K562 (cell line): ENCODE data around the gene FAM83G. TPM values are rescaled to one million over a fixed set of nuclear protein-coding genes. Genes with fewer than 3 reads are reported as not detected.

Experiments
- ATAC-seq: fragments of 200-7000 bp; cut with Tn5 transposase; 3 replicates; pipeline ENCODE4 v1.9.1; 2020; ENCODE audit warnings: moderate library complexity
- BruUV-seq: library from RNA; stranded (reverse); fragments of 400-500 nt; replicated peaks from 2 replicates; lab custom pipeline; 2021; lab: Mats Ljungman, UMichigan
- CTCF ChIA-PET: fragments of 300-600 bp; formaldehyde crosslinking; extraction: SDS; loops from one replicate; lab custom pipeline; 2021; ENCODE audit warnings: low intra/inter-chr PET ratio; lab: Yijun Ruan, JAX
- POLR2A ChIA-PET: fragments of 300-600, 350-650 bp; sonication (Branson Sonifier 250); formaldehyde crosslinking; extraction: SDS; loops from one replicate; lab custom pipeline; 2021; ENCODE audit warnings: antibody characterized with exemption, inconsistent platforms; lab: Yijun Ruan, JAX
- DNase-seq, 4 experiments: peaks; one replicate each; pipeline versions ENCODE4 v3.0.0 to v3.0.0-alpha.2; 2011 to 2018; ENCODE audit warnings: low spot score in 3 of 4, mixed read lengths in 3 of 4; ENCODE audit errors: extremely low read depth in 1 of 4
- FAIRE-seq: peaks from 2 replicates; lab custom pipeline; 2011; peaks lifted over from hg19 to GRCh38; lab: Jason Lieb, UNC
- H2AFZ ChIP-seq: 2 replicates; pipeline ENCODE4 v1.6.0; 2011; ENCODE audit warnings: low read depth, low read length, control low read depth, inconsistent platforms
- H3K27ac ChIP-seq: fragments of 200-600 bp; 3 replicates; pipeline ENCODE4 v1.8.0; 2011; ENCODE audit warnings: low read depth, mild to moderate bottlenecking, control low read depth, inconsistent platforms, low read length, moderate library complexity, mixed read lengths; ENCODE audit errors: extremely low read depth
- H3K27me3 ChIP-seq, 2 experiments: fragments of 300-600 bp in 1 of 2; 2 replicates in 1 of 2; 3 replicates in 1 of 2; pipeline versions ENCODE4 v1.6.0 to v1.8.0; 2011; ENCODE audit warnings: inconsistent platforms in 2 of 2, low read length in 2 of 2, mild to moderate bottlenecking in 1 of 2, mixed read lengths in 1 of 2, moderate library complexity in 1 of 2; ENCODE audit not compliant: control insufficient read depth in 2 of 2, insufficient read depth in 2 of 2
- H3K36me3 ChIP-seq: fragments of 300-600 bp; 3 replicates; pipeline ENCODE4 v1.8.0; 2011; ENCODE audit warnings: mild to moderate bottlenecking, low read length, inconsistent platforms; ENCODE audit not compliant: control insufficient read depth, insufficient read depth
- H3K4me1 ChIP-seq, 2 experiments: fragments of 200-600 bp in 1 of 2; replicated peaks in 1 of 2; 2 replicates in 1 of 2; 3 replicates in 1 of 2; pipeline versions ENCODE4 v1.5.1 to v1.8.0; 2011; ENCODE audit warnings: inconsistent platforms in 2 of 2, low read length in 2 of 2, mild to moderate bottlenecking in 1 of 2, mixed read lengths in 1 of 2, moderate library complexity in 1 of 2; ENCODE audit not compliant: control insufficient read depth in 2 of 2, insufficient read depth in 2 of 2
- H3K4me2 ChIP-seq: 2 replicates; pipeline ENCODE4 v1.6.1; 2011; ENCODE audit warnings: low read length, control low read depth, inconsistent platforms, mixed read lengths; ENCODE audit not compliant: insufficient read depth
- H3K4me3 ChIP-seq: fragments of 200-600 bp; sonication (generic), shearing (Covaris generic); 2 replicates; pipeline ENCODE4 v1.5.1; 2016; ENCODE audit warnings: control low read depth, inconsistent platforms
- H3K79me2 ChIP-seq: fragments of 200-600 bp; 3 replicates; pipeline ENCODE4 v1.8.0; 2011; ENCODE audit warnings: low read length, inconsistent platforms; ENCODE audit not compliant: control insufficient read depth, insufficient read depth
- H3K9ac ChIP-seq, 2 experiments: 2 replicates each; pipeline versions ENCODE4 v1.6.0 to v1.6.1; 2011; ENCODE audit warnings: low read depth in 2 of 2, low read length in 2 of 2, control low read depth in 1 of 2, inconsistent platforms in 1 of 2, mild to moderate bottlenecking in 1 of 2, mixed read lengths in 1 of 2; ENCODE audit not compliant: insufficient read depth in 1 of 2
- H3K9me1 ChIP-seq: one replicate; pipeline ENCODE4 v1.6.0; 2011; ENCODE audit warnings: inconsistent platforms, mild to moderate bottlenecking, low read length, moderate library complexity; ENCODE audit not compliant: control insufficient read depth, insufficient read depth
- H3K9me3 ChIP-seq: replicated peaks from 2 replicates; pipeline ENCODE4 v1.5.1; 2011; ENCODE audit warnings: low read depth, low read length, inconsistent platforms; ENCODE audit not compliant: control insufficient read depth, insufficient read depth
- H4K20me1 ChIP-seq: replicated peaks from 2 replicates; pipeline ENCODE4 v1.6.1; 2011; ENCODE audit warnings: low read length, inconsistent platforms, mixed read lengths; ENCODE audit not compliant: control insufficient read depth, insufficient read depth
- BACH1 ChIP-seq: fragments of 200-800 bp; sonication (Bioruptor generic); IDR thresholded peaks from 2 replicates; pipeline ENCODE4 v1.6.1; 2016; ENCODE audit warnings: missing genetic modification characterization, missing compliant biosample characterization
- EWSR1 ChIP-seq: fragments of 450-650 bp; IDR thresholded peaks from 2 replicates; pipeline ENCODE4 v1.6.1; 2018; ENCODE audit warnings: borderline replicate concordance, mild to moderate bottlenecking, low read depth, moderate library complexity; ENCODE audit not compliant: partially characterized antibody
- FOXM1 ChIP-seq, 2 experiments: fragments of 450-650 bp in 1 of 2; sonication (generic) in 1 of 2; formaldehyde crosslinking in 1 of 2; IDR thresholded peaks; 2 replicates each; pipeline versions ENCODE4 v1.6.1 to v1.9.0; 2017 to 2022; ENCODE audit warnings: low read depth in 2 of 2, mild to moderate bottlenecking in 2 of 2, missing genetic modification reagents in 1 of 2, moderate library complexity in 1 of 2
- GATAD2B ChIP-seq: fragments of 450-650 bp; IDR thresholded peaks from 2 replicates; pipeline ENCODE4 v1.6.1; 2017; ENCODE audit warnings: mild to moderate bottlenecking, borderline replicate concordance
- HDAC8 ChIP-seq: fragments of 450-650 bp; IDR thresholded peaks from 2 replicates; pipeline ENCODE4 v1.6.1; 2016; ENCODE audit warnings: mild to moderate bottlenecking, missing genetic modification characterization, moderate library complexity, missing compliant biosample characterization
- MITF ChIP-seq: IDR thresholded peaks from 2 replicates; pipeline ENCODE4 v1.6.1; 2014; ENCODE audit warnings: antibody characterized with exemption
- MNT ChIP-seq, 2 experiments: fragments of 450-650 bp; conservative IDR thresholded peaks; 2 replicates each; pipeline ENCODE4 v1.6.1; 2017; ENCODE audit warnings: mild to moderate bottlenecking in 2 of 2, moderate library complexity in 2 of 2
- POLR2B ChIP-seq: fragments of 450-650 bp; IDR thresholded peaks from 2 replicates; pipeline ENCODE4 v1.6.1; 2018; ENCODE audit warnings: low read depth; ENCODE audit not compliant: partially characterized antibody
- SIN3B ChIP-seq: fragments of 450-650 bp; IDR thresholded peaks from 2 replicates; pipeline ENCODE4 v1.6.1; 2017; ENCODE audit warnings: low read depth, mild to moderate bottlenecking, moderate library complexity
- TBL1XR1 ChIP-seq, 2 experiments: IDR thresholded peaks; 2 replicates each; pipeline ENCODE4 v1.6.1; 2012; ENCODE audit warnings: improper control_type of control experiment in 2 of 2, low read length in 2 of 2, mild to moderate bottlenecking in 1 of 2
- ZNF197 ChIP-seq: fragments of 200-800 bp; sonication (Bioruptor generic); IDR thresholded peaks from 2 replicates; pipeline ENCODE4 v1.6.1; 2016; ENCODE audit warnings: low read depth, missing genetic modification characterization, missing compliant biosample characterization
- ZNF41 ChIP-seq: fragments of 250-450 bp; sonication (Bioruptor Pico); conservative IDR thresholded peaks from 2 replicates; pipeline ENCODE4 v1.4.0; 2020; ENCODE audit warnings: mild to moderate bottlenecking
- WGBS: fragments of 100-300 bp; shearing (Covaris generic); methylation state at CpG from one replicate; pipeline ENCODE4 v1.1.6; 2016; ENCODE audit warnings: low coverage, mixed read lengths; ENCODE audit not compliant: insufficient coverage; ENCODE audit errors: missing lambda C conversion rate; 5-methylcytosine and 5-hydroxymethylcytosine counted together
- in situ Hi-C: fragments of 300-500 bp; cut with MboI; formaldehyde crosslinking; loops from 4 replicates; pipeline ENCODE4 v1.15.0; 2018; ENCODE audit warnings: inconsistent platforms, mixed read lengths
- intact Hi-C: fragments of 100-400 bp; cut with micrococcal nuclease; formaldehyde crosslinking; loops from 2 replicates; pipeline ENCODE4 v1.14.2; 2022
- polyA plus RNA-seq, 8 experiments: library from polyadenylated mRNA; depleted of rRNA in 4 of 8; stranded (reverse) in 5 of 8; unstranded in 3 of 8; fragments of >200 nt; fragmentation: Nextera tagmentation in 2 of 8; fragmentation: Illumina TruSeq in 1 of 8; extraction: Ambion mirVana in 2 of 8; extraction: Trizol in 1 of 8; gene quantifications; 2 replicates each; pipeline versions ENCODE4 v1.2.1 to v1.2.3, GENCODE V29; 2011 to 2014; ENCODE audit warnings: inconsistent platforms in 1 of 8, missing spikeins in 1 of 8
- total RNA-seq, 7 experiments: library from RNA; depleted of rRNA in 6 of 7; stranded (reverse); fragments of >200 nt in 6 of 7; fragmentation: Illumina TruSeq in 2 of 7; extraction: Trizol in 2 of 7; gene quantifications; 2 replicates each; pipeline versions ENCODE4 v1.2.1 to v1.2.3, GENCODE V29; 2011 to 2021; ENCODE audit warnings: low replicate concordance in 1 of 7
- TF ChIP-seq, protein P1 (sequence below), 2 experiments: fragments of 450-650 bp in 1 of 2; sonication (generic) in 1 of 2; formaldehyde crosslinking in 1 of 2; IDR thresholded peaks in 1 of 2; conservative IDR thresholded peaks in 1 of 2; 2 replicates each; pipeline versions ENCODE4 v1.6.1 to v1.8.1; 2016 to 2023; ENCODE audit warnings: mild to moderate bottlenecking in 2 of 2, moderate library complexity in 2 of 2, inconsistent platforms in 1 of 2, missing genetic modification reagents in 1 of 2
- TF ChIP-seq, protein P2 (sequence below): fragments of 200-400 bp; formaldehyde crosslinking; IDR thresholded peaks from 2 replicates; pipeline ENCODE4 v1.6.1; 2017; ENCODE audit warnings: mild to moderate bottlenecking, low read depth, low read length, moderate library complexity

The FAM83G gene
- total and polyA plus RNA-seq, 9 of the 15 experiments (the other 6 are each of a cell fraction or from before 2014, with no cell fraction given): 0.04 to 10.3 (median 4.5) TPM; not detected in 1

DNA sequence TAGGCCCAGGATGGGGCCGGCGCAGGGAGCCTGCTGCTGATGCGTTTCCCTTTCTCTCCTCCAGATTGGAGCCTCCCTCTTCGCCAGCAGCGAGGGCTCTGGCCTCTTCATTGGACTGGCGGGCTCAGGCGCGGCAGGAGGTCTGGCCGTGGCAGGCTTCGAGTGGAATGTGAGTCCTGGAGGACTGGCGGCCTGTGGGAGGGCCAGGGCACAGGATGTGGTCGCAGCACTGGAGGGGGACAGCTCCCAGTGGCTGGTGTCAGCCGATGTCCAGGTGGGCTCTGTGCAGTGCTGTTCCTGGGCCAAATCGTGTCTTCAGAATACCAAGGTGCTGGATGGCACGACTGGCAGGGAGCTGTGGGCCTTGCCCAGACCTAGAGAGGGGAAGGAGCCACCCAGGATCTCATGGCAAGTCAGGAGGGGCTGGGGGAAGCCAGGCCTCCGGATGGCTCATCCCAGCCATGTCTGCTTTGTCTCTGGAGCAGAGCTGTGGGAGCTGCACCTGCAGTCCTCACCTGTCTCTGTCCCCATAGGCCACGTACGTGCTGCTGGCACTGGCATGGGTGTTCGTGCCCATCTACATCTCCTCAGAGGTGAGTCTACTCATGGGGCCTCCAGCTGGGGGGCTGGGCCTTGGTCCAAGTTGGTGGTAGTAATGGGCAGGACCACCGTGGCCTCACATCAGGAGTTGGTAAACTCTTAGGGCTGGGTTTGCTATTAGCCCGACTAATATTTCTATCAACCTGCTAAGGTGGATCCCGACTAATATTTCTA, 45.3 kb downstream of the FAM83G start:
- Histone ChIP-seq H3K79me2 (no peaks in the 10 kb centered on the region), H3K4me1 (peaks cover 0 to 28% of the 10 kb centered on the region in 2 experiments; a peak in 2 of 5 replicates), H3K4me2 (no peak overlapping the region), H3K36me3 (no peaks in the 10 kb centered on the region), H2AFZ (no peak overlapping the region), H3K9me3 (no peaks in the 10 kb centered on the region), H3K27ac (no peak overlapping the region), H3K27me3 (no peaks in the 10 kb centered on the region), H4K20me1 (no peaks in the 10 kb centered on the region), H3K9ac (peak overlapping the region in 1 of 2 experiments; percentile 52; a peak in 2 of 4 replicates), H3K9me1 (no peaks in the 10 kb centered on the region), H3K4me3 (no peak overlapping the region)
- no peak for ATAC-seq
- intact Hi-C loops (loop anchor here (10.0 kb wide), 1 partner anchor 144 kb away; no protein-coding TSS in a partner anchor), in situ Hi-C loops (loop anchor here (10.0 kb wide), 1 partner anchor 186 kb away; no protein-coding TSS in a partner anchor)
- POLR2A ChIA-PET: no interaction called here
- WGBS: 20% methylated on average over 8 of the region's 22 CpGs
- DNase-seq: no peak
- BruUV-seq: no TSS peak
- CTCF ChIA-PET: no interaction called here
- FAIRE-seq: no peak
- no peak for TF ChIP-seq MNT (conservative IDR thresholded peaks at IDR 0.05)
- TF ChIP-seq TBL1XR1 (IDR thresholded peaks at IDR 0.05; ENCODE audit: low read length in 2 of 2): no peak
- no peak for TF ChIP-seq ZNF41 (CRISPR knock-in tag)
- TF ChIP-seq, protein P1, sequence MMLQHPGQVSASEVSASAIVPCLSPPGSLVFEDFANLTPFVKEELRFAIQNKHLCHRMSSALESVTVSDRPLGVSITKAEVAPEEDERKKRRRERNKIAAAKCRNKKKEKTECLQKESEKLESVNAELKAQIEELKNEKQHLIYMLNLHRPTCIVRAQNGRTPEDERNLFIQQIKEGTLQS (IDR thresholded peaks at IDR 0.05): no peak
- TF ChIP-seq, protein P1 (CRISPR knock-in tag; conservative IDR thresholded peaks at IDR 0.05): no peak
- no peak for TF ChIP-seq MITF
- no peak for TF ChIP-seq EWSR1
- no peak for TF ChIP-seq ZNF197
- TF ChIP-seq POLR2B: no peak
- no peak for TF ChIP-seq GATAD2B
- TF ChIP-seq, protein P2, sequence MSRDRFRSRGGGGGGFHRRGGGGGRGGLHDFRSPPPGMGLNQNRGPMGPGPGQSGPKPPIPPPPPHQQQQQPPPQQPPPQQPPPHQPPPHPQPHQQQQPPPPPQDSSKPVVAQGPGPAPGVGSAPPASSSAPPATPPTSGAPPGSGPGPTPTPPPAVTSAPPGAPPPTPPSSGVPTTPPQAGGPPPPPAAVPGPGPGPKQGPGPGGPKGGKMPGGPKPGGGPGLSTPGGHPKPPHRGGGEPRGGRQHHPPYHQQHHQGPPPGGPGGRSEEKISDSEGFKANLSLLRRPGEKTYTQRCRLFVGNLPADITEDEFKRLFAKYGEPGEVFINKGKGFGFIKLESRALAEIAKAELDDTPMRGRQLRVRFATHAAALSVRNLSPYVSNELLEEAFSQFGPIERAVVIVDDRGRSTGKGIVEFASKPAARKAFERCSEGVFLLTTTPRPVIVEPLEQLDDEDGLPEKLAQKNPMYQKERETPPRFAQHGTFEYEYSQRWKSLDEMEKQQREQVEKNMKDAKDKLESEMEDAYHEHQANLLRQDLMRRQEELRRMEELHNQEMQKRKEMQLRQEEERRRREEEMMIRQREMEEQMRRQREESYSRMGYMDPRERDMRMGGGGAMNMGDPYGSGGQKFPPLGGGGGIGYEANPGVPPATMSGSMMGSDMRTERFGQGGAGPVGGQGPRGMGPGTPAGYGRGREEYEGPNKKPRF: no peak
- no peak for TF ChIP-seq SIN3B
- TF ChIP-seq HDAC8: no peak
- no peak for TF ChIP-seq FOXM1 (IDR thresholded peaks at IDR 0.05; ENCODE audit: low read depth)
- TF ChIP-seq FOXM1 (CRISPR knock-in tag; IDR thresholded peaks at IDR 0.05; ENCODE audit: low read depth): no peak
- no peak for TF ChIP-seq BACH1 (tag)
